Brain pericyte (primary cell): ENCODE measurements around the gene IL3RA.

Source experiments
- DNase-seq: peaks from one replicate; pipeline ENCODE4 v3.0.0-alpha.2; 2012; ENCODE audit warnings: low read depth, low spot score

Gene IL3RA

DNA sequence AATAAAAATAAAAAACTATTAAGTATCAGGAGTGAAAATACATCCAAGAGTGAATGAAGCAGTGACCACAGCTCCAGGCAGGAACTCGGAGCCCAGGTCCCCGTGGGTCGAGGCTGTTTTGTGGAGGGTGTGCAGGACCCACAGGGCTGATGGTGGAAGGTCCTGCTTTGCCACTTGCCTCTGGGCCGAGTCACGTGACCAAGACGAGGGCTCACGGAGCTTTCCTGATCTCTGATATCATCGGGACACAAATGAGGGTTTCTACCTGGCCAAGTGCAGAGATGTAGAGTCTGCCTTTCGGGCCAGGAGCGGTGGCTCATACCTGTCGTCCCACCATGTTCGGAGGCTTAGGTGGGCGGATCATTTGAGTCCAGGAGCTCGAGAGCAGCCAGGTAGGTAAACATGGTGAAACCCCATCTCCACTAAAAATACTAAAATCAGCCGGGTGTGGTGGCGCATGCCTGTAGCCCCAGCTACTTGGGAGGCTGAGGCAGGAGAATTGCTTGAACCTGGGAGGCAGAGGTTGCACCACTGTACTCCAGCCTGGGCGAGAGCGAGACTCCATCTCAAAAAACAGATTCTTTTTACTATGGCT is 48.2 kb downstream of the IL3RA start:
- DNase-seq = no peak

GRCh38 chrX:1385253-1386223 is 49.0 kb downstream of the IL3RA start:
- DNase-seq = peak; percentile 44

DNA sequence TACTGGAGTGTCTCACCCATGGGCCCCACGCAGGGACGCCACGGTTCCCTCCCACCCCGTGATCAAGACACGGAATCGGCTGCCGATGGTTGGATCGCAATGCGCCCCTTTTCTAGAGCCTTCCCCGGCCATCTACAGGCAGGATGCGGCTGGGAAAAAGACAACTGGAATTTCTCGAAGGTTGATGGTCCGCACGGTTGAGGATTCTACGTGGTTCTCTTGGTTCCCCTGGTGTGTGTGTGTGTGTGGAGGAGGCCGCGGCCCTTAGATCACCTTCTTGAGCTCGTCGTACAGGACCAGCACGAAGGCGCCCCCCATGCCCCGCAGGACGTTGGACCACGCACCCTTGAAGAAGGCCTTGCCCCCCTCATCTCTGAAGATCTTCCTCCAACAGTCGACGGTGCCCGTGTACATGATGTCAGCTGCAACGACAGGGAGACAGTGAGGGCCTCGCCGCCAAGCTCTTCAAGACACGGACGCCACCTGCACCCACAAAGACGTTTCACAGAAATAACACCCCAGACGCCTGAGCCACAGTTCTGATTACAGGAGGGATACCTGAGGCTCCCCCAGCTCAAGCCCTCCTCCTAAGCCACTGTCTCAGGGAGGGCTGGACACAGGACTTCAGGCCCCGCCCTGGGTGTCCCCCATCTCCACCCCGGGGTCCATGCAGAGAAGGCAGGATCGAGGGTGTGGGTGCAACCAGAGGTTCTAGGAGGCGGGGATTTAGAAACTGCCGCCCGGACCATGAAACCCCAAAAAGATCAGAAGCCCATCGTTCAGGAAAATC is 49.9 kb downstream of the IL3RA start:
- DNase-seq = no peak

GRCh38 chrX:1387141-1387776 is 50.7 kb downstream of the IL3RA start:
- DNase-seq = no peak

GRCh38 chrX:1388651-1389050 is 52.1 kb downstream of the IL3RA start:
- DNase-seq = no peak

GRCh38 chrX:1389181-1389992 is 52.8 kb downstream of the IL3RA start:
- DNase-seq = no peak

GRCh38 chrX:1389993-1390285 is 53.4 kb downstream of the IL3RA start:
- DNase-seq = no peak

- DNase-seq = no peak
These were observed 54.2 kb downstream of the IL3RA start for GRCh38 chrX:1390621-1391369.

DNA sequence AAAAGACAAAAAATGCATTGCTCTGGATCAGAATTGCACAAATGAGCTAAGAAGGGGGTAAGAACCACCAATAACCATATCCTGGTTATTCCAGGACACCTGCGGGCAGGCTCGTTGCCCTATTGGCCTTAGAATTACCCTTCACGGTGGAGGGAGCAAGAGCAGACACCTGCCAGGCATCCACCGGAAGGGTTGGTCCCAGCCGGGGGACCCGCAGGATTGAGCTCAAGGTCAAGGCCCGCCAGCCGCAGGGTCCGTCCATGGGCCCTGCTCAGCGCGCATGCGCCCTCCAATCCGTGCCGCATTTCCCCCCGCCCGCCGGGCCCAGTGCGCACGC is 54.8 kb downstream of the IL3RA start:
- DNase-seq = no peak

DNA sequence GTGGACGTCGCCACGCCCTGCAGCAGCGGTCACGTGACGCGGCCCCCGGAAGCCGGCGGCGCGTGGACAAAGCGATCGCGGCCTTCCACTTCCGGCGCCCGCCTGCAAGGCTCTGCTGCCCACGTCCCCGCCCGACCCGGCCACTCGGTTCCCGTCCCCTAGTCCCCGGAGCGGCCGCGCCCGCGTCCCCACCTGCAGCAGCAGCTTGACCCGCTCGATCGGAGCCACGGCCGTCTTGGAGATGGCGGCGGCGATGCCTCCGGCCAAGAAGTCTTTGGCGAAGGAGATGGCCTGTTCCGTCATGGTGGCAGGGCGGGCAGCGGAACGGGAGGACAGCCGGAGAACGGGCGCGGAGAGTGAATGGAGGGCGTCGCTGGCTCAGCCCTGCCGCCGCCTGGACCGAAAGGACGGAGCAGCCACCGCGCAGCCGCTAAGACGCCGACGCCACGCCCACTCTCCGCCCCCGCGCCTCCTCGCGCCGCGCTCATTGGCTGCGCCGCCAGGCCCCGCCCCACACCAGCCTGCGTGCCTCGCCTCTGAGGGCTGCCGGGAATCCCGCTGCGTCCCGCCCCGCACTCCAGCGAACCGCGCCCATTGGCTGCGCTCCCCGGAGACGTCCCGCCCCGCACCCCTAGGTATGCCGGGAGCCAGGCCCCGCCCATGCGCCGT is 55.3 kb downstream of the IL3RA start, which contains the start of gene SLC25A6:
Gene SLC25A6, minus strand, starts transcription at position 407 of the 669 bp plus-strand sequence. Its CDS starts 104 bp downstream, at position 303.
- DNase-seq = peak; percentile 92

DNA sequence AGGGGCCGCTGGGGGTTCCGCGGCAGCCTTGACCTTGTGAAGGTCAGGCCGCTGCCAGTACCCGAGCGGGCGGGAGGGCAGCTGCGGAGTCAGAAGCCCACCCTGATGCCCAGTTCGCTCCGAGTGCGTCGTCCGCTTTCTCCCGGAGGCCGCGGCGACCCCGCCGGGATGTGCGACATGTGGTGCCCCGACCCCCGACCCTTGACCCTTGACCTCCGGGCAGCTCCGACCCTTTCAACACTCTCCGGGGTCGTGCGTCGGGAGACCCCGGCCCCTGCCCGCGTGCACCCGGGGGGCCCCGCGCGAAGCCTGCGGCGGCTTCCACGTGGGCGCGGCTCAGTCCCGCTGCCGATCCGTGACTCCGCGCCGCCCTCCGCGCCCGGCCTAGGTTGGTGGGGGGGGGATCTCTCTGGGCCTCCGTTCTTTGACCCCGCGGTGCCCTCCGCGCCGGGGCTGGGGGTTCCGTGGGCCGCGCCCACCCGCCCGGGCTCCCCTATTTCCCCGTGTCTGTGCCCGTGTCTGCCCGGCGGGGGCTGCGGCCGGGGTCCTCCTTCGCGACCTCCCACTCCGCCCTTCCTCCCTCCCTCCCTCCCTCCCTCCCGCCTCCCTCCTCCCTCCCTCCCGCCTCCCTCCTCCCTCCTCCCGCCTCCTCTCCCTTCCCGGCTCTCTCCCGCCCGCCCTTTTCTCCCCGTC is 55.9 kb downstream of the IL3RA start:
- peak; percentile 16 for DNase-seq

DNA sequence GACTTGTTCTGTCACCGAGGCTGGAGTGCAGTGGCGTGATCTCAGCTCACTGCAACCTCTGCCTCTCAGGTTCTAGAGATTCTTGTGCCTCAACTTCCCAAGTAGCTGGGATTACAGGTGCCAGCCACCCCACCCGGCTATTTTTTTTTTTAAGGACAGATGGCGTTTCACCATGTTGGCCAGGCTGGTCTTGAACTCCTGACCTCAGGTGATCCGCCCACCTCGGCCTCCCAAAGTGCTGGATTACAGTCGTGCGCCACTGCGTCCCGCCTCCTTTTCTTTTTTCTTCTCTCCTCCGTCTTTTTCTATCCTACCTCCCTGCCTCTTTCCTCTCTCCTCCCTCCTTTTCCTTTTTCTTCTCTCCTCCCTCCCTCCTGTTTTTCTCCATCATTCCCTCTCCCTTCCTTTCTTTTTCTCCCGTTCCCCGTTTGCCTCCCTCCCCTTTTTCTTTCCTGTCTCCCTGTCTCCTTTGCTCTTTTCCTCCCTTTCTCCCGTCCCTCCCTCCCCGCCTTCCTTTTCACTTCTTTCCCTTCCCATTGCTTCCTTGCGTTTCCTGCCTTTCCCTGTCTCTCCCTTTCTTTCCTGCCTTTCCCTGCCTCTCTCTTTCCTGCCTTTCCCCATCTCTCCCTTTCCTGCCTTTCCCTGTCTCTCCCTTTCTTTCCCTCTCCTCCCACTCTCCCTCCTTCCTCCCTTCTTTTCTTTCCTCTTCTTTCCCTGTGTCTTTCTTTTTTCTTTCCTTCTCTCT is 57.5 kb downstream of the IL3RA start:
- no peak for DNase-seq

- DNase-seq = no peak
These were observed 58.3 kb downstream of the IL3RA start for GRCh38 chrX:1394731-1395501.

DNA sequence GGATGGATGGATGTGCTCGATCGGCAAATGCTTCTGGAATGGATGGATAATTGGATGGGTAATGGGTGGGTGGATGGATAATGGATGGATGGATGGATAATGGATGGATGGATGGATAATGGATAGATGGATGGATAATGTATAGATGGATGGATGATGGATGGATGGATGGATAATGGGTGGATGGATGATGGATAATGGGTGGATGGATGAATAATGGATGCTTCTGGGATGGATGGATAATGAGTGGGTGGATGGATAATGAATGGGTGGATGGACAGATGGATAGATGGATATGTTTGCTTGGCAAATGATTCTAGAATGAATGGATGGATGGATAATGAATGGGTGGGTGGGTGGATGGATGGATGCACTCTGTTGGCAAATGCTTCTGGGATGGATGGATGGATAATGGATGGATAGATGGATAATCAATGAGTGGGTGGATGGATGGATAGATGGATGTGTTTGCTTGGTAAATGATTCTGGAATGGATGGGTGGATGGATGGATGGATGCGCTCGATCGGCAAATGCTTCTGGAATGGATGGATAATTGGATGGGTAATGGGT is 59.1 kb downstream of the IL3RA start:
- DNase-seq = no peak

DNA sequence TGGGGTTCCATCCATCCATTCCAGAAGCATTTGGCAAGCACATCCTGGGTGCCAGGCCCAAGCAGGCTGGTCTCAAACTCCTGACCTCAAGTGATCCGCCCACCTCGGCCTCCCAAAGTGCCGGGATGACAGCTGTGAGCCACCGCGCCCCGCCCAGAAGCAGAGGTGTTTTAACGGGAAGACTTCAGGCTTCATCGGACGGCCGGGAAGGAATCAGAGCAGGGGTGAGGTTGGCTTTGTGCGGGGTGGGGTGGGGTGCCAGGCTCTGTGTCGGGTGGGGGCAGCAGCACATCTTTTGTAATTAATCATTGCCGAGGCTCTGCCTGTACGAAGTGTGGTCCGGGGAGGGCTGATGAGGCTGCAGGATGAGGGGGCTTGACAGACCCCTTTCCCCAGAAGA is 60.4 kb downstream of the IL3RA start:
- no peak for DNase-seq

DNA sequence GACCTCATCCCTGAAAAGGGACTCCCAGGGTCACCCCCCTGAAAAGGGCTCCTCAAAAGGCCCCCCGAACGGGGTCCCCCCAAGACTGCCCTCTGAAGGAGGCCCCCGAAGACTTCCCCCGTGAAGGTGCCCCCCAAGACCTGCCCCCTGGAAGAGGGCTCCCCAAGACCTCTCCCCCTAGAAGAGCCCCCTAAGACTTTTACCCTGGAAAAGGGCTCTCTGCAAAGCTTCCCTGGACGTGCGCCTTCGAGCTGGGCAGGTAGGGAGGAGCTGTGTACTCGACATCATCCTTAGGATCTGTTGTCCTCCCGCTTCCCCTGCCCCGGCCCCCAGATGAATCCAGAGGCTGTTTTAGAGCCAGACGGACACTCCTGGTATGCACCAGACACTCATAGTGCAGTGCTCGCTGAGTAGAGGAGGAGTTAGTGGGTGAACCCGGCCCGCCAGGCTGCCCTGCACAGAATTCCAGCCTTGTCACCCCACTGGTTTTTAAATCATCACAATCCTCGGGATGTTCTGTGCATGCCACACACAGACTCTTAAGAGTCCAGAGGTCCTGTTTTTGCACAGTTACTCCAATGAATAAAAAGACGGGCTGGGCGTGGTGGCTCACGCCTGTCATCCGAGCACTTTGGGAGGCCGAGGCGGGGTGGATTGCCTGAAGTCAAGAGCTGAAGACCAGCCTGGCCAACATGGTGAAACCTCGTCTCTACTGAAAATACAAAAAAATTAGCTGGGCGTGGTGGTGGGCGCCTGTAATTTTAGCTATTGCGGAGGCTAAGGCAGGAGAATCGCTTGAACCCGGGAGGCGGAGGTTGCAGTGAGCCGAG is 61.1 kb downstream of the IL3RA start:
- DNase-seq = no peak
